Prostate gland (tissue), 2 donors: ENCODE data around the gene A1BG. TPM values are rescaled to one million over a fixed set of nuclear protein-coding genes. Genes with fewer than 3 reads are reported as not detected.

Experiments
- DNase-seq: peaks from one replicate; pipeline ENCODE4 v3.0.0-alpha.2; 2019; ENCODE audit warnings: low spot score
- H3K27ac ChIP-seq, 2 donors: fragments of 200-600 bp; sonication (generic); 2 replicates each; pipeline ENCODE4 v1.5.1; 2017 to 2019
- H3K27me3 ChIP-seq: fragments of 200-600 bp; sonication (generic); replicated peaks from 2 replicates; pipeline ENCODE4 v1.5.1; 2019; ENCODE audit not compliant: insufficient read depth
- H3K36me3 ChIP-seq, 2 donors: fragments of 200-600 bp; sonication (generic); 1 replicate in 1 of 2; 2 replicates in 1 of 2; pipeline versions ENCODE4 v1.5.1 to v1.8.1; 2017 to 2019
- H3K4me1 ChIP-seq: fragments of 200-600 bp; sonication (generic); replicated peaks from 2 replicates; pipeline ENCODE4 v1.5.1; 2019
- H3K4me3 ChIP-seq, 2 donors: fragments of 200-600 bp; sonication (generic); 2 replicates each; pipeline ENCODE4 v1.5.1; 2017 to 2019
- H3K9me3 ChIP-seq: fragments of 200-600 bp; sonication (generic); 2 replicates; pipeline ENCODE4 v1.5.1; 2017
- POLR2A ChIP-seq: fragments of 450-650 bp; IDR thresholded peaks from one replicate; pipeline ENCODE4 v1.6.1; 2016; ENCODE audit warnings: antibody characterized with exemption, mild to moderate bottlenecking
- POLR2AphosphoS5 ChIP-seq: sonication (generic); formaldehyde crosslinking; IDR thresholded peaks from one replicate; pipeline ENCODE4 v1.6.1; 2017; ENCODE audit warnings: antibody characterized with exemption
- WGBS: methylation state at CpG from one replicate; pipeline ENCODE4 v1.1.5; 2018; 5-methylcytosine and 5-hydroxymethylcytosine counted together
- intact Hi-C: fragments of 100-400 bp; cut with DNase I; formaldehyde crosslinking; loops from one replicate; pipeline ENCODE4 v1.14.2; 2022
- total RNA-seq, 2 donors: library from RNA; depleted of rRNA; stranded (reverse); fragments of >200 nt; gene quantifications; one replicate each; pipeline ENCODE4 v1.1.0, GENCODE V29; 2016
- TF ChIP-seq, protein P1 (sequence below), 4 experiments: fragments of 200-600 bp in 2 of 4; fragments of 450-650 bp in 2 of 4; sonication (generic) in 2 of 4; IDR thresholded peaks; 1 replicate in 3 of 4; 2 replicates in 1 of 4; pipeline ENCODE4 v1.5.1; 2016 to 2019; ENCODE audit warnings: antibody characterized with exemption in 4 of 4, mild to moderate bottlenecking in 2 of 4, moderate library complexity in 2 of 4

The A1BG gene
- total RNA-seq, 2 donors from 2014 or later, result 5.6 to 25.6 TPM

DNA sequence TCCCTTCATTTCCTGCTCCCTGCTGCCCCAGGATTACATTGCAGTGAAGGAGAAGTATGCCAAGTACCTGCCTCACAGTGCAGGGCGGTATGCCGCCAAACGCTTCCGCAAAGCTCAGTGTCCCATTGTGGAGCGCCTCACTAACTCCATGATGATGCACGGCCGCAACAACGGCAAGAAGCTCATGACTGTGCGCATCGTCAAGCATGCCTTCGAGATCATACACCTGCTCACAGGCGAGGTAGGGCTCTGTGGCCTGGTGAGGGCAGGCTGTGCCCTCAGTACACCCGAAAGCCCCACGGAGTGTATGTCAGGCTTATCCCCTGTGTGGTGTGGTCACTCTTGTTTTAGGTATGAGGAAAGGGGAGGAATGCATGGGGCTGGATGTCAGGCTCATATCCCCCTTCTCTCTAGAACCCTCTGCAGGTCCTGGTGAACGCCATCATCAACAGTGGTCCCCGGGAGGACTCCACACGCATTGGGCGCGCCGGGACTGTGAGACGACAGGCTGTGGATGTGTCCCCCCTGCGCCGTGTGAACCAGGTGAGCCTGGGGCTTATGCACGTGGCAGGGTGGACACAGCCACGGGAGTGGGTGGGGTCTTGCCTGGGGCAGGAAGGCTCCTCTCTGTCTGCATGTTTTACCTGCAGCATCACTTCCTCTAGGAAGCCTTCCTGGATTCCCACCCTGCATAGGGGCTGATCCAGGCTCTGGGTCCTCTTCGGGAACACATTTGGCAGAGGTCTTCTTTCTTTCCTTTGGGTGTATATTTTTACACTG, 39.8 kb upstream of the A1BG start:
- DNase-seq, result no peak
- 91% methylated on average over 26 of the region's 26 CpGs for WGBS

DNA sequence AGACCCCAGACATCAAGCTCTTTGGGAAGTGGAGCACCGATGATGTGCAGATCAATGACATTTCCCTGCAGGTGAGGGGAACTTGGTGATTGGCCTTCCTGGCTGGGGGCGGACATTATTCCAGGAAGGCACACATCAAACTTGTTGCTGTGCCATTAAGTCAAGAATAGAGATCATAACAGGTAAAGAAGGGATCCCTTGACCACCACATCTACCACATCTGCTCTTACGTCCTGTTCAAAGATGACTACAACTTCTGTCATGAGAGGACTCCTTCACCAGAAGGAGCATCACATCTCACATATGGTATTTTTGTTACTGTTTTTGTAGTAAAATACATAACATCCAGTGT, 34.9 kb upstream of the A1BG start:
- intact Hi-C loops, result no loop called here
- WGBS, result 84% methylated on average over 3 of the region's 3 CpGs
- TF ChIP-seq POLR2A, result no peak
- TF ChIP-seq, protein P1, sequence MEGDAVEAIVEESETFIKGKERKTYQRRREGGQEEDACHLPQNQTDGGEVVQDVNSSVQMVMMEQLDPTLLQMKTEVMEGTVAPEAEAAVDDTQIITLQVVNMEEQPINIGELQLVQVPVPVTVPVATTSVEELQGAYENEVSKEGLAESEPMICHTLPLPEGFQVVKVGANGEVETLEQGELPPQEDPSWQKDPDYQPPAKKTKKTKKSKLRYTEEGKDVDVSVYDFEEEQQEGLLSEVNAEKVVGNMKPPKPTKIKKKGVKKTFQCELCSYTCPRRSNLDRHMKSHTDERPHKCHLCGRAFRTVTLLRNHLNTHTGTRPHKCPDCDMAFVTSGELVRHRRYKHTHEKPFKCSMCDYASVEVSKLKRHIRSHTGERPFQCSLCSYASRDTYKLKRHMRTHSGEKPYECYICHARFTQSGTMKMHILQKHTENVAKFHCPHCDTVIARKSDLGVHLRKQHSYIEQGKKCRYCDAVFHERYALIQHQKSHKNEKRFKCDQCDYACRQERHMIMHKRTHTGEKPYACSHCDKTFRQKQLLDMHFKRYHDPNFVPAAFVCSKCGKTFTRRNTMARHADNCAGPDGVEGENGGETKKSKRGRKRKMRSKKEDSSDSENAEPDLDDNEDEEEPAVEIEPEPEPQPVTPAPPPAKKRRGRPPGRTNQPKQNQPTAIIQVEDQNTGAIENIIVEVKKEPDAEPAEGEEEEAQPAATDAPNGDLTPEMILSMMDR (IDR thresholded peaks at IDR 0.05), result no peak
- TF ChIP-seq POLR2AphosphoS5, result no peak
- no peaks in the 10 kb centered on the region for H3K27me3 ChIP-seq
- no peaks in the 10 kb centered on the region for H3K9me3 ChIP-seq
- H3K4me1 ChIP-seq, result peaks cover 7% of the 10 kb centered on the region
- peaks cover 3 to 6% of the 10 kb centered on the region in 2 donors for H3K36me3 ChIP-seq
- no peak for DNase-seq
- H3K4me3 ChIP-seq, result peak overlapping the region in 1 of 2 donors; percentile 67
- H3K27ac ChIP-seq, result no peak overlapping the region

More for the DNA sequence above, 39.8 kb upstream of the A1BG start:
- H3K4me1 ChIP-seq, result no peaks in the 10 kb centered on the region
- H3K36me3 ChIP-seq, result peaks cover 12 to 22% of the 10 kb centered on the region in 2 donors
- H3K27ac ChIP-seq, result no peak overlapping the region
- no peak overlapping the region for H3K4me3 ChIP-seq
- H3K9me3 ChIP-seq, result no peaks in the 10 kb centered on the region
- TF ChIP-seq, protein P1 (IDR thresholded peaks at IDR 0.05), result no peak
- TF ChIP-seq POLR2A, result no peak
- TF ChIP-seq POLR2AphosphoS5, result no peak
- no peaks in the 10 kb centered on the region for H3K27me3 ChIP-seq
- intact Hi-C loops, result no loop called here

DNA sequence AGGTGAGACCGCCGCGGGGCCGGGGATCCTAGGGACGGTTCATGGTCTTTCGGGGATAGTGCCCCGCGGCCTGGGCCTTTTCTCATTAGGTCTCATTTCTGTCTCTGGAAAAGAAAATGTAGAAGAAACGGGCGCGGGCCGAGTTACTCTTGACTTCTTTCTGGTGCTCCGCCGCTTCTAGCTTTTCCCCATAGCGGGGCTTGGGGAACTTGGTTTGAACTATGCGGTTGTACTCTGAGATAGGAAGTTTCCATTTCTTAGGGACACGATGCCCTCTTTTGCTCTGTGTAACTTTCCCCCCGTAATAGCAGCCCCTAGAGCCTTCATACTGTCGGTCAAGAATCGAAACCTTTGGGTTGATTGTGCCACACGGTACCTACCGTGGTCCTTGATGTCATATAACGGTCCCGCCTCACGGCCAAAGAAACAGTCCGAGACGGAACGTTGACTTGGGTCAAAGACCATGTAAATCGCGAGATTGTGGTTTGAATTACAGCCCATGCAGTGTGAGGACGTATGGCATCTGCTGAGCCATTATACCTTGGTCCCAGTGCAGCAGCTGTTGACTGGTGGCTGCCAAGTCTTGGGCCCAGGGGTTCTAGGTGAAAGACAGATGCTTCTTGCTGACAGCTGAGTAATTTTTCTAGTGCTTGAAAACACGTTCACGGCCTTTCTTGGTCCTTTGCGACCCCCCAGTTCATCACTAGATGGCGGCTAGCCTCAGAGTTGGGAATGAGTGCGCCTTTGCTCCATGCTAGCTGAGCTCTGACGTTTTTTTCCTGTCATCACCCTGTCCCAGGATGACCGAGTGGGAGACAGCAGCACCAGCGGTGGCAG, 34.3 kb upstream of the A1BG start:
- H3K4me1 ChIP-seq, result peaks cover 7% of the 10 kb centered on the region
- H3K27me3 ChIP-seq, result no peaks in the 10 kb centered on the region
- intact Hi-C loops, result no loop called here
- H3K4me3 ChIP-seq, result peak overlapping the region; percentile 53 to 67
- H3K9me3 ChIP-seq, result no peaks in the 10 kb centered on the region
- peak overlapping the region; percentile 92 to 94 for H3K27ac ChIP-seq
- TF ChIP-seq POLR2A, result no peak
- TF ChIP-seq, protein P1 (IDR thresholded peaks at IDR 0.05), result no peak
- no peak for TF ChIP-seq POLR2AphosphoS5
- WGBS, result 8% methylated on average over 39 of the region's 39 CpGs
- peaks cover 0 to under 1% of the 10 kb centered on the region in 2 donors for H3K36me3 ChIP-seq
- no peak for DNase-seq

DNA sequence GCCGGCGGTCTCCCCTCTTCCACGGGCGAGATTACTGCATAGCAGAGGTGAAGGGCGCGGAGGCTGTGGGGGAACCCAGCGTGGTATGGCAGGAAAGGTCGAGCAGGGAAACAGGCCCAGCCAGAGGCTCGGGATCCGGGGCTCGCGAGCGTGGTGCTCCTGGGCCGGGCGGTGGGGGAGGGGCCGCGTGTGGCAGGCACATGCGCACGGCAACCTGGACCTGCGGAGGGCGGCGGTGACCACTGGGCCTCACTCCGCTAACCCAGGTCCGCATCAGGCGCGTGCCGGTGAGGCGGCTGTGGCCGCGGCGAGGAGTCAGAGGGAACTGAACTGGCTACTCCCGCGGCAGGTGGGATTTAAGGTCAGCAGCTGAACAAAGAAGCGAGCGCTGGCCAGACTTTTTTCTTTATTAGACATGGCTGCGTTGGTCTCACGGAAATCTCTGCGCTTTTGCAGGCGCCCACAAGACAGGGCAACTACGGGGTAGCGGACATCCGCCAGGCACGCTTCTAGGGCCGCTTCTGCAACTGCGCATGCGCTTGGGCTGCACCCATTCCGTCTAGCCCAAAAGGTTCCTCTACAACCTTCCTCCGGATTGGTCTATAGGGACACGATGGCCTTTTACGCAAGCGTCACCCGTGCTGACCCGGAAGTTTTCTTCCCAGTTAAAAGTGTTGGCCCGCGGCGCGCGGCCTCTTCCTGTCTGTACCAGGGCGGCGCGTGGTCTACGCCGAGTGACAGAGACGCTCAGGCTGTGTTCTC, 33.5 kb upstream of the A1BG start, which contains the start of gene RPS5:
RPS5 (plus strand) TSS at position 694 of the 762 bp plus-strand sequence. CDS start 869 bp downstream, outside the sequence.
- Histone ChIP-seq H3K27me3 (no peaks in the 10 kb centered on the region), H3K4me3 (peak within 1 kb of the TSS; percentile 53 to 67), H3K36me3 (no peaks in the 10 kb centered on the region), H3K27ac (peak within 1 kb of the TSS; percentile 92 to 94), H3K9me3 (no peaks in the 10 kb centered on the region), H3K4me1 (peaks cover 10% of the 10 kb centered on the region)
- TF ChIP-seq POLR2AphosphoS5, result peak; percentile 98
- TF ChIP-seq, protein P1 (IDR thresholded peaks at IDR 0.05), result peak in 2 of 4 experiments; percentile 7 to 12
- peak; percentile 36 for TF ChIP-seq POLR2A
- intact Hi-C loops, result no loop called here
- WGBS, result under 1% methylated on average over 58 of the region's 64 CpGs
- peak; percentile 95 for DNase-seq
